ENCODE measurements around the gene GALNT16.

- TF ChIP-seq CTCF (IDR thresholded peaks at IDR 0.05) (no peak), POLR2A (IDR thresholded peaks at IDR 0.05) (no peak), EP300 (IDR thresholded peaks at IDR 0.05; ENCODE audit: low read depth) (no peak)
Observed at GRCh38 chr14:69270795-69271708, 11.1 kb downstream of the GALNT16 start.

Measured in transverse colon (tissue), 3 donors.